IMR-90 (cell line): ENCODE data around the gene VDAC1. TPM values are rescaled to one million over a fixed set of nuclear protein-coding genes. Genes with fewer than 3 reads are reported as not detected.

Experiments used
- ATAC-seq: fragments of 200-7000 bp; cut with Tn5 transposase; 2 replicates; pipeline ENCODE4 v1.9.1; 2020; ENCODE audit warnings: low read depth, mild to moderate bottlenecking, moderate library complexity
- BruUV-seq: library from RNA; stranded (reverse); fragments of 400-500 nt; replicated peaks from 2 replicates; lab custom pipeline; 2021; lab: Mats Ljungman, UMichigan
- CTCF ChIA-PET: fragments of 300-600 bp; formaldehyde crosslinking; extraction: SDS; loops from one replicate; lab custom pipeline; 2021; ENCODE audit warnings: antibody characterized with exemption; lab: Yijun Ruan, JAX
- POLR2A ChIA-PET: fragments of 300-600 bp; sonication (Branson Sonifier 250); formaldehyde crosslinking; loops from one replicate; lab custom pipeline; 2022; ENCODE audit warnings: antibody characterized with exemption; ENCODE audit not compliant: unreplicated experiment; lab: Charles Lee
- DNase-seq: peaks from one replicate; pipeline ENCODE4 v3.0.0; 2013
- H2AFZ ChIP-seq: replicated peaks from 2 replicates; pipeline ENCODE3; 2013; ENCODE audit warnings: low read length, mild to moderate bottlenecking; ENCODE audit not compliant: poor library complexity
- H2AK5ac ChIP-seq: 2 replicates; pipeline ENCODE4 v1.6.1; 2013; ENCODE audit warnings: low read depth, low read length, inconsistent platforms
- H2AK9ac ChIP-seq: replicated peaks from 2 replicates; pipeline ENCODE3; 2013; ENCODE audit warnings: mild to moderate bottlenecking, low read depth, low read length, moderate library complexity; ENCODE audit not compliant: poor library complexity
- H2BK120ac ChIP-seq: 2 replicates; pipeline ENCODE4 v1.6.1; 2013; ENCODE audit warnings: low read depth, low read length, inconsistent platforms
- H2BK15ac ChIP-seq: 3 replicates; pipeline ENCODE4 v1.6.1; 2013; ENCODE audit warnings: low read depth, low read length, inconsistent platforms
- H2BK20ac ChIP-seq: 2 replicates; pipeline ENCODE4 v1.6.1; 2013; ENCODE audit warnings: low read depth, mild to moderate bottlenecking, inconsistent platforms, low read length, moderate library complexity
- H2BK5ac ChIP-seq: 2 replicates; pipeline ENCODE4 v1.6.1; 2013; ENCODE audit warnings: mild to moderate bottlenecking, low read depth, low read length, inconsistent platforms; ENCODE audit not compliant: poor library complexity, severe bottlenecking
- H3K14ac ChIP-seq: replicated peaks from 2 replicates; pipeline ENCODE4 v1.6.1; 2013; ENCODE audit warnings: low read depth, low read length, inconsistent platforms
- H3K18ac ChIP-seq: 2 replicates; pipeline ENCODE4 v1.6.1; 2013; ENCODE audit warnings: low read depth, low read length, control low read depth
- H3K23ac ChIP-seq: 2 replicates; pipeline ENCODE4 v1.6.1; 2013; ENCODE audit warnings: low read depth, low read length, inconsistent platforms
- H3K27ac ChIP-seq: 2 replicates; pipeline ENCODE4 v1.5.1; 2013; ENCODE audit warnings: mild to moderate bottlenecking, control low read depth, low read length; ENCODE audit not compliant: insufficient read depth
- H3K27me3 ChIP-seq: 2 replicates; pipeline ENCODE4 v1.6.1; 2013; ENCODE audit warnings: low read length; ENCODE audit not compliant: control insufficient read depth, insufficient read depth
- H3K36me3 ChIP-seq: 2 replicates; pipeline ENCODE4 v1.6.1; 2013; ENCODE audit warnings: low read length, mixed read lengths; ENCODE audit not compliant: control insufficient read depth, insufficient read depth
- H3K4ac ChIP-seq: 2 replicates; pipeline ENCODE4 v1.6.1; 2013; ENCODE audit warnings: low read depth, low read length, inconsistent platforms
- H3K4me1 ChIP-seq: 2 replicates; pipeline ENCODE4 v1.6.1; 2013; ENCODE audit warnings: low read length, mixed read lengths; ENCODE audit not compliant: control insufficient read depth, insufficient read depth
- H3K4me2 ChIP-seq: 2 replicates; pipeline ENCODE4 v1.6.1; 2013; ENCODE audit warnings: low read depth, mild to moderate bottlenecking, control low read depth, low read length, moderate library complexity
- H3K4me3 ChIP-seq: 2 replicates; pipeline ENCODE4 v1.5.1; 2013; ENCODE audit warnings: low read depth, mild to moderate bottlenecking, control low read depth, low read length, moderate library complexity; ENCODE audit not compliant: insufficient read depth
- H3K56ac ChIP-seq: 2 replicates; pipeline ENCODE4 v1.6.1; 2013; ENCODE audit warnings: low read length, inconsistent platforms; ENCODE audit not compliant: insufficient read depth; ENCODE audit errors: extremely low read depth
- H3K79me1 ChIP-seq, 2 experiments: 2 replicates each; pipeline ENCODE4 v1.6.1; 2013; ENCODE audit warnings: low read length in 2 of 2, inconsistent platforms in 1 of 2, low read depth in 1 of 2
- H3K9ac ChIP-seq: 2 replicates; pipeline ENCODE4 v1.6.1; 2013; ENCODE audit warnings: low read depth, low read length, control low read depth
- H3K9me1 ChIP-seq: 2 replicates; pipeline ENCODE4 v1.6.1; 2013; ENCODE audit warnings: low read length, inconsistent platforms; ENCODE audit not compliant: insufficient read depth
- H3K9me3 ChIP-seq: 2 replicates; pipeline ENCODE4 v1.6.1; 2013; ENCODE audit warnings: low read length; ENCODE audit not compliant: control insufficient read depth, insufficient read depth
- H4K20me1 ChIP-seq: 2 replicates; pipeline ENCODE4 v1.6.1; 2013; ENCODE audit warnings: low read length, inconsistent platforms; ENCODE audit not compliant: insufficient read depth
- H4K5ac ChIP-seq: 2 replicates; pipeline ENCODE4 v1.6.1; 2013; ENCODE audit warnings: mild to moderate bottlenecking, low read depth, low read length, control low read depth
- H4K8ac ChIP-seq, 2 experiments: 2 replicates each; pipeline ENCODE4 v1.6.1; 2013; ENCODE audit warnings: low read depth in 2 of 2, low read length in 2 of 2, control low read depth in 1 of 2, inconsistent platforms in 1 of 2
- H4K91ac ChIP-seq: 2 replicates; pipeline ENCODE4 v1.6.1; 2013; ENCODE audit warnings: low read depth, low read length, inconsistent platforms; ENCODE audit not compliant: insufficient read depth
- BHLHE40 ChIP-seq: fragments of 150-350 bp; IDR thresholded peaks from 2 replicates; pipeline ENCODE4 v1.6.1; 2016; ENCODE audit warnings: mild to moderate bottlenecking, low read depth, low read length
- CEBPB ChIP-seq: IDR thresholded peaks from 2 replicates; pipeline ENCODE4 v1.6.1; 2012; ENCODE audit warnings: low read depth, low read length, improper control_type of control experiment
- CHD1 ChIP-seq: IDR thresholded peaks from 2 replicates; pipeline ENCODE4 v1.6.1; 2012; ENCODE audit warnings: low read depth, low read length, improper control_type of control experiment
- FOS ChIP-seq: fragments of 150-350 bp; IDR thresholded peaks from 2 replicates; pipeline ENCODE4 v1.6.1; 2016; ENCODE audit warnings: low read depth, low read length
- MAFK ChIP-seq: IDR thresholded peaks from 2 replicates; pipeline ENCODE4 v1.6.1; 2012; ENCODE audit warnings: low read depth, low read length, improper control_type of control experiment
- MAZ ChIP-seq: IDR thresholded peaks from 2 replicates; pipeline ENCODE4 v1.6.1; 2012; ENCODE audit warnings: low read depth, mild to moderate bottlenecking, low read length, improper control_type of control experiment, moderate library complexity, borderline replicate concordance
- MXI1 ChIP-seq: IDR thresholded peaks from 2 replicates; pipeline ENCODE4 v1.6.1; 2012; ENCODE audit warnings: low read depth, mild to moderate bottlenecking, low read length, moderate library complexity, borderline replicate concordance
- NFE2L2 ChIP-seq: fragments of 150-350 bp; IDR thresholded peaks from 2 replicates; pipeline ENCODE4 v1.6.1; 2016; ENCODE audit warnings: low read depth, mild to moderate bottlenecking, low read length
- POLR2A ChIP-seq: IDR thresholded peaks from 2 replicates; pipeline ENCODE4 v1.6.1; 2012; ENCODE audit warnings: mild to moderate bottlenecking, low read depth, low read length
- RAD21 ChIP-seq: IDR thresholded peaks from 2 replicates; pipeline ENCODE4 v1.6.1; 2012; ENCODE audit warnings: low read length, improper control_type of control experiment
- RCOR1 ChIP-seq: IDR thresholded peaks from 2 replicates; pipeline ENCODE4 v1.6.1; 2012; ENCODE audit warnings: mild to moderate bottlenecking, low read length, improper control_type of control experiment; ENCODE audit not compliant: insufficient replicate concordance
- RFX5 ChIP-seq: IDR thresholded peaks from 2 replicates; pipeline ENCODE4 v1.8.0; 2012; ENCODE audit warnings: low read depth, mild to moderate bottlenecking, low read length, moderate library complexity
- SMC3 ChIP-seq: fragments of 150-350 bp; IDR thresholded peaks from 2 replicates; pipeline ENCODE4 v1.6.1; 2016; ENCODE audit warnings: low read depth, mild to moderate bottlenecking, antibody characterized with exemption, low read length, moderate library complexity
- WGBS, 2 experiments: methylation state at CpG; one replicate each; pipeline versions ENCODE4 v1.1.5 to v1.1.7; 2013; ENCODE audit warnings: missing lambda C conversion rate in 2 of 2; ENCODE audit not compliant: insufficient read length in 1 of 2; ENCODE audit errors: extremely low coverage in 2 of 2; 5-methylcytosine and 5-hydroxymethylcytosine counted together
- dilution Hi-C: fragments of 300-500 bp; cut with HindIII; formaldehyde crosslinking; loops from one replicate; pipeline ENCODE4 v1.14.3; 2018; ENCODE audit warnings: low sequenced_read_pairs; ENCODE audit not compliant: unreplicated experiment
- in situ Hi-C: fragments of 300-500 bp; cut with MboI; formaldehyde crosslinking; loops from 3 replicates; pipeline ENCODE4 v1.14.3; 2019; ENCODE audit warnings: low sequenced_read_pairs, inconsistent platforms, mixed read lengths
- intact Hi-C: fragments of 100-400 bp; cut with micrococcal nuclease; formaldehyde crosslinking; loops from 2 replicates; pipeline ENCODE4 v1.10.0; 2022
- polyA plus RNA-seq, 3 experiments: library from polyadenylated mRNA; depleted of rRNA; stranded (reverse); fragments of >200 nt; gene quantifications; 2 replicates each; pipeline ENCODE4 v1.2.3, GENCODE V29; 2012; ENCODE audit warnings: low replicate concordance in 1 of 3
- total RNA-seq: library from RNA; depleted of rRNA; stranded (reverse); fragments of >200 nt; gene quantifications from 2 replicates; pipeline ENCODE4 v1.2.3, GENCODE V29; 2012
- TF ChIP-seq, protein P1 (sequence below): fragments of 150-350 bp; IDR thresholded peaks from 2 replicates; pipeline ENCODE4 v1.6.1; 2017; ENCODE audit warnings: mild to moderate bottlenecking, antibody characterized with exemption, low read length, low read depth
- TF ChIP-seq, protein P2 (sequence below): fragments of 150-350 bp; IDR thresholded peaks from 2 replicates; pipeline ENCODE4 v1.6.1; 2016; ENCODE audit warnings: low read depth, mild to moderate bottlenecking, low read length, moderate library complexity, borderline replicate concordance
- TF ChIP-seq, protein P3 (sequence below): conservative IDR thresholded peaks from 2 replicates; pipeline ENCODE4 v1.5.1; 2012; ENCODE audit warnings: mild to moderate bottlenecking, low read depth, low read length, improper control_type of control experiment

Gene VDAC1
- total and polyA plus RNA-seq, 2 of the 4 experiments (the other 2 are of a cell fraction): 289 to 365 TPM

DNA sequence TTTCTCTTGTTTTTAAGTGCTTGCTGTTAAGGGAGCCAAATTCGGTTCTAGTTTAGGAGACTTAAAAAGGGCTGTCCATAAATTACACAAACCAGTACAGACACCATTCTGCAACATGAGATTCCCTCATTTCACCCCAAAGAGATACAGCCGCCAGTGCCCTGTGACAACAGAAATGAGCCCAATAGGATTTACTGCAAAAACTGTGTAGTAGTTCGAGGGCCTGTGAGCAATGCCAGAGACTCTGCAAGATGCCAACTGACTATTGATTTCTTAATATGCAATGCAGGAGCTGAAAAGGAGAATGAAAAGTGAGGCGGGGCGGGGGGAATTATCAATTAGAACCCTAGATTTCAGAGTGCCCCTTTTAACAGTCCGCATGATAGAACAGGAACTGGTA, 30.6 kb downstream of the VDAC1 start:
- Histone ChIP-seq H3K27ac (no peak overlapping the region), H3K9me1 (peaks cover 7% of the 10 kb centered on the region; the same call in 1 of the 2 replicates), H3K27me3 (no peaks in the 10 kb centered on the region), H3K14ac (no peak overlapping the region), H2BK5ac (no peak overlapping the region), H2AFZ (no peak overlapping the region), H2AK5ac (no peak overlapping the region), H3K9me3 (no peaks in the 10 kb centered on the region), H3K36me3 (peaks cover 39% of the 10 kb centered on the region), H4K20me1 (peaks cover 23% of the 10 kb centered on the region; the same call in 1 of the 2 replicates), H3K4me2 (no peak overlapping the region), H3K23ac (no peak overlapping the region), H2BK15ac (no peak overlapping the region), H4K5ac (no peak overlapping the region), H2BK20ac (no peak overlapping the region), H3K4ac (no peak overlapping the region), H2BK120ac (no peak overlapping the region), H3K4me1 (peaks cover 17% of the 10 kb centered on the region), H3K4me3 (no peak overlapping the region), H3K56ac (no peak overlapping the region), H3K9ac (no peak overlapping the region), H4K91ac (no peak overlapping the region), H2AK9ac (no peak overlapping the region), H3K79me1 (peaks cover 15 to 53% of the 10 kb centered on the region in 2 experiments), H4K8ac (no peak overlapping the region), H3K18ac (no peak overlapping the region)
- 100% methylated on average over 1 of the region's 6 CpGs; no CpG with 5 or more reads in 1 of the 2 experiments for WGBS, 2 experiments
- no TSS peak for BruUV-seq
- POLR2A ChIA-PET: no interaction called here
- no peak for DNase-seq
- in situ Hi-C loops: no loop called here
- no peak for ATAC-seq
- CTCF ChIA-PET: no interaction called here
- dilution Hi-C loops: no loop called here
- TF ChIP-seq CHD1: no peak
- TF ChIP-seq CEBPB: no peak
- no peak for TF ChIP-seq RCOR1
- no peak for TF ChIP-seq BHLHE40
- no peak for TF ChIP-seq MXI1
- no peak for TF ChIP-seq SMC3
- no peak for TF ChIP-seq RFX5
- TF ChIP-seq, protein P1, sequence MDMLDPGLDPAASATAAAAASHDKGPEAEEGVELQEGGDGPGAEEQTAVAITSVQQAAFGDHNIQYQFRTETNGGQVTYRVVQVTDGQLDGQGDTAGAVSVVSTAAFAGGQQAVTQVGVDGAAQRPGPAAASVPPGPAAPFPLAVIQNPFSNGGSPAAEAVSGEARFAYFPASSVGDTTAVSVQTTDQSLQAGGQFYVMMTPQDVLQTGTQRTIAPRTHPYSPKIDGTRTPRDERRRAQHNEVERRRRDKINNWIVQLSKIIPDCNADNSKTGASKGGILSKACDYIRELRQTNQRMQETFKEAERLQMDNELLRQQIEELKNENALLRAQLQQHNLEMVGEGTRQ: no peak
- no peak for TF ChIP-seq NFE2L2
- TF ChIP-seq RAD21: no peak
- TF ChIP-seq, protein P2, sequence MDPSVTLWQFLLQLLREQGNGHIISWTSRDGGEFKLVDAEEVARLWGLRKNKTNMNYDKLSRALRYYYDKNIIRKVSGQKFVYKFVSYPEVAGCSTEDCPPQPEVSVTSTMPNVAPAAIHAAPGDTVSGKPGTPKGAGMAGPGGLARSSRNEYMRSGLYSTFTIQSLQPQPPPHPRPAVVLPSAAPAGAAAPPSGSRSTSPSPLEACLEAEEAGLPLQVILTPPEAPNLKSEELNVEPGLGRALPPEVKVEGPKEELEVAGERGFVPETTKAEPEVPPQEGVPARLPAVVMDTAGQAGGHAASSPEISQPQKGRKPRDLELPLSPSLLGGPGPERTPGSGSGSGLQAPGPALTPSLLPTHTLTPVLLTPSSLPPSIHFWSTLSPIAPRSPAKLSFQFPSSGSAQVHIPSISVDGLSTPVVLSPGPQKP: no peak
- no peak for TF ChIP-seq POLR2A
- TF ChIP-seq, protein P3, sequence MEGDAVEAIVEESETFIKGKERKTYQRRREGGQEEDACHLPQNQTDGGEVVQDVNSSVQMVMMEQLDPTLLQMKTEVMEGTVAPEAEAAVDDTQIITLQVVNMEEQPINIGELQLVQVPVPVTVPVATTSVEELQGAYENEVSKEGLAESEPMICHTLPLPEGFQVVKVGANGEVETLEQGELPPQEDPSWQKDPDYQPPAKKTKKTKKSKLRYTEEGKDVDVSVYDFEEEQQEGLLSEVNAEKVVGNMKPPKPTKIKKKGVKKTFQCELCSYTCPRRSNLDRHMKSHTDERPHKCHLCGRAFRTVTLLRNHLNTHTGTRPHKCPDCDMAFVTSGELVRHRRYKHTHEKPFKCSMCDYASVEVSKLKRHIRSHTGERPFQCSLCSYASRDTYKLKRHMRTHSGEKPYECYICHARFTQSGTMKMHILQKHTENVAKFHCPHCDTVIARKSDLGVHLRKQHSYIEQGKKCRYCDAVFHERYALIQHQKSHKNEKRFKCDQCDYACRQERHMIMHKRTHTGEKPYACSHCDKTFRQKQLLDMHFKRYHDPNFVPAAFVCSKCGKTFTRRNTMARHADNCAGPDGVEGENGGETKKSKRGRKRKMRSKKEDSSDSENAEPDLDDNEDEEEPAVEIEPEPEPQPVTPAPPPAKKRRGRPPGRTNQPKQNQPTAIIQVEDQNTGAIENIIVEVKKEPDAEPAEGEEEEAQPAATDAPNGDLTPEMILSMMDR: no peak
- no peak for TF ChIP-seq MAFK
- no peak for TF ChIP-seq FOS
- TF ChIP-seq MAZ: no peak
- intact Hi-C loops: no loop called here
